DOHH2 (cell line): ENCODE measurements around the gene SIK2.
"Not testable (repeated sequence)": the region's sequence is repeated elsewhere in the genome, so short reads cannot be mapped to it uniquely, and the experiment has no call there.

ENCODE experiments used
- CTCF ChIP-seq: fragments of 200-600 bp; sonication (generic); IDR thresholded peaks from one replicate; pipeline ENCODE4 v1.5.1; 2014; ENCODE audit warnings: antibody characterized with exemption, mild to moderate bottlenecking, low read depth, low read length; ENCODE audit not compliant: poor library complexity, severe bottlenecking
- EZH2phosphoT487 ChIP-seq: fragments of 200-600 bp; sonication (generic); IDR thresholded peaks from 2 replicates; pipeline ENCODE4 v1.6.1; 2017; ENCODE audit warnings: borderline replicate concordance, mild to moderate bottlenecking, antibody characterized with exemption, low read length, moderate library complexity, mixed read lengths

GRCh38 chr11:111651336-111651735, 49.1 kb downstream of the SIK2 start:
- TF ChIP-seq CTCF, EZH2phosphoT487: not testable (repeated sequence)
